ENCODE results near the gene PLXNB2.

Gene PLXNB2

DNA sequence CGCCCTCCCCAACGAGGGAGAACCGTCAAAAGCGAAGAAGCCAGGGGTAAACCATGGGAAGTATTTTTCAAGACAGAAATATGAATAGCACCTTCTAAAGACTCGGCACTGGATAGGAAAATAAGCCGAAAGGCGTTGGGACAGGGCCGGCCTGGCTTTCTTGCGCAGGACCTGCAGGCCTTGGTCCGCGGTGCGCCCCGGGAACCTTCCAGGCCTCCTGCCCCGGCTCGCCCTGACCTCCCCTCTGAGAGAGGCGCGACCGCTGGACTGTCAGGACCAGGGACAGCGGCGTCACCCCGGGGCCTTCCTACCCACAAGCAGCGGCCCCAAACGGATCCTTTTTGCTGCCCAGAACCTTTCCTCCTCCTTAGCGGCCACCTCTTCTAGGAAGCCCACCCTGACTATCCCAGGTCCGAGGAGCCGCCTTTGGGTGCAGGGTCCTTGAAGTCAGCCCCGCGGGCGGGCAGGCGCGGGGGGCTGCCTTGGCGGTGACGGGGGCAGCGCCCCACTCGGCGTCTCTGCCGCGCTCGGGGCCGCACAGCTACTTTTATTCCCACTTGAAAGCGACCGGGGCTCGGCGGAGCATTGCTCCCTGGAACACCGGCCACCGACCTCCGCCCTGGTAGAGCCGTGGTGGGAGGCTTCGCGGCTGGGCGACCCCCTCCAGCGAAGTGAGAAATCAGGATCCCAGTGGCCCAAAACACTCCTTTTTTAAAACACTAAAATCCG is 36.6 kb downstream of the PLXNB2 start:
- DNase-seq (ENCODE audit: low spot score) = peak; percentile 69
- H3K36me3 Mint-ChIP-seq (ENCODE audit: low read depth) = no peaks in the 10 kb centered on the region
- H3K27me3 Mint-ChIP-seq (ENCODE audit: low read depth) = peaks cover 19% of the 10 kb centered on the region
- H3K27ac Mint-ChIP-seq = no peak overlapping the region
- H3K4me3 Mint-ChIP-seq = peak overlapping the region; percentile 71
- H3K9me3 Mint-ChIP-seq = no peaks in the 10 kb centered on the region
- peaks cover 5% of the 10 kb centered on the region for H3K4me1 Mint-ChIP-seq (ENCODE audit: low read depth)

DNA sequence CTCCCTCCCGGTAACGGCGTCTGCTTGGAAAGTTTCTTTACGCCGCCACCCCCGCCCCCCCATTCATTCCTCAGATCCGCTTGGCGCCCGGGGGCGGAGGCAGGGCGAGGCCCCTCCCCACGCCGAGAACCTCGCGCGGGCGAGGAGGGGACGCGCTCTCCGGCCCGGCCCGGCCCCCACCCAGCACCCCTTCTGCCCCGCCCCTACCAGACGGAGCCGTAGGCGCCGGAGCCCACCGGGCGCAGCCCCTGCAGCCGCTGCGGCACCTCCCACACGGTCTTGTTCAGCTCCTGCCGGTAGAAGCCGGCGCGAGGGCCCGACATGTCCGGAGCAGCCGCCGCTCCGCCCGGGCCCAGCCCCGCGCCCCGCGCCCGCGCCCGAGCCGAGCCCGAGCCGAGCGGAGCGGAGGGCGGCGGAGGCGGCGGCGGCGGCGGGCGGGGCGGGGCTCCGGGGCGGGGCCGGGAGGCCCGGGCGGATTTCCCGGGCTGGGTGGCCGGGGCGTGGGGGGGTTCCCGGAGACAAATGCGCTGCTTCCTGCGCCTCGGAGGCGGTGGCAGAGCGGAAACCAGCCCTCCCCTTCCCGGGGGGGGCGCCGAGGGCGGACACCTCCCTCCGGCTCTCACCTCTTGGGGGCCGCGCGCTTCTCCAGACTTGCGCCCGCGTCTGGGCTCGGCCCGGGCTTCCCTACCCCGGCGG is 37.3 kb downstream of the PLXNB2 start, which contains the start of gene MAPK11:
TSS of gene MAPK11 (minus strand) at position 411 of the 696 bp plus-strand sequence. CDS start at position 323, 88 bp downstream.
- Mint-ChIP-seq H3K4me3 (peak within 1 kb of the TSS; percentile 71), H3K27ac (no peak within 1 kb of the TSS), H3K4me1 (ENCODE audit: low read depth) (peaks cover 5% of the 10 kb centered on the region), H3K36me3 (ENCODE audit: low read depth) (no peaks in the 10 kb centered on the region), H3K27me3 (ENCODE audit: low read depth) (peaks cover 19% of the 10 kb centered on the region), H3K9me3 (no peaks in the 10 kb centered on the region)
- DNase-seq (ENCODE audit: low spot score) = peak; percentile 79

DNA sequence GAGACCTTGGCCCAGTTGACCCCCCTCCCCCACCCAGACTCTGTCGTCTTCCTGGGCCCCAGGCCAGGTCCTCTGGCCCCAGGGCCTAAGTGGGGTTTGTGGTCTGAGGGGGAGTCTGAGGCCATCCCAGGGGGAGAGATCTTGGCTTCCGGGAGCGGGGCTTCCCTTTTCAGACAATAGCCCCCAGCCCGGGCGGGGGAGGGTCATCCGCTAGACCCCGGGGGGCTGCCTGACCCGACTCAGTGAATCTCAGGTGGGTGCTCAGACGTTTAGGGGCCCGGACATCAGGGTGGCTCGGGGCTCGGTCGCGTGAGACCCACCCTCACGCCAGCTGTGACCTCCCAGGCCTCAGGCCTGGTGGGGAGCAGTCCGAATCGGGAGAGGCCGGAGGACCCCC is 37.9 kb downstream of the PLXNB2 start:
- no peaks in the 10 kb centered on the region for H3K36me3 Mint-ChIP-seq (ENCODE audit: low read depth)
- no peaks in the 10 kb centered on the region for H3K9me3 Mint-ChIP-seq
- DNase-seq (ENCODE audit: low spot score) = no peak
- peaks cover 5% of the 10 kb centered on the region for H3K4me1 Mint-ChIP-seq (ENCODE audit: low read depth)
- peak overlapping the region; percentile 70 for H3K4me3 Mint-ChIP-seq
- H3K27me3 Mint-ChIP-seq (ENCODE audit: low read depth) = peaks cover 19% of the 10 kb centered on the region
- no peak overlapping the region for H3K27ac Mint-ChIP-seq

DNA sequence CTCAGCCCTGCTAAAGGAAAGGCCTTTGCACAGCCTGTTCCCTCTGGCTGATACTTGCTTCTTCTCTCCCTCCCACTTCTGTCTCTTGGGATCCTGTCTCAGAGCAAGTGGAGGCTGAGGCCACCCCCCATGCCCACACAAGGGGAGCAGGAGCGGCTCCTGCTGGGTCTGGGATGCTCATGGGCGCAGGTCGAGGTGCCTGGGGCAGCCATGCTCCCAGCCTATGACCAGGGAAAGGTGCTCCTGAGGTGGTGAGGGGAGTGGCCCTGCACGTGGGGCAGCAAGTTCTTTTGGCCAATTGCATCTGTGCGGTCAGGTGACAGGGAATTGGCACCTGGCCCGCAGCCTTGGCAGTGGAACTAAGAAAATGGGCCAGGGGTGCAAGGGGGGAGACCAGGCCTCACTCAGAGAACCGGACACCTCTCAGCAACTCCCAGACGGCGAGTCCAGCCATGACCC is 38.8 kb downstream of the PLXNB2 start:
- DNase-seq (ENCODE audit: low spot score) = no peak
- H3K36me3 Mint-ChIP-seq (ENCODE audit: low read depth) = no peaks in the 10 kb centered on the region
- H3K9me3 Mint-ChIP-seq = no peaks in the 10 kb centered on the region
- no peak overlapping the region for H3K27ac Mint-ChIP-seq
- H3K4me3 Mint-ChIP-seq = peak overlapping the region; percentile 36
- peaks cover 2% of the 10 kb centered on the region for H3K4me1 Mint-ChIP-seq (ENCODE audit: low read depth)
- H3K27me3 Mint-ChIP-seq (ENCODE audit: low read depth) = peaks cover 13% of the 10 kb centered on the region

DNA sequence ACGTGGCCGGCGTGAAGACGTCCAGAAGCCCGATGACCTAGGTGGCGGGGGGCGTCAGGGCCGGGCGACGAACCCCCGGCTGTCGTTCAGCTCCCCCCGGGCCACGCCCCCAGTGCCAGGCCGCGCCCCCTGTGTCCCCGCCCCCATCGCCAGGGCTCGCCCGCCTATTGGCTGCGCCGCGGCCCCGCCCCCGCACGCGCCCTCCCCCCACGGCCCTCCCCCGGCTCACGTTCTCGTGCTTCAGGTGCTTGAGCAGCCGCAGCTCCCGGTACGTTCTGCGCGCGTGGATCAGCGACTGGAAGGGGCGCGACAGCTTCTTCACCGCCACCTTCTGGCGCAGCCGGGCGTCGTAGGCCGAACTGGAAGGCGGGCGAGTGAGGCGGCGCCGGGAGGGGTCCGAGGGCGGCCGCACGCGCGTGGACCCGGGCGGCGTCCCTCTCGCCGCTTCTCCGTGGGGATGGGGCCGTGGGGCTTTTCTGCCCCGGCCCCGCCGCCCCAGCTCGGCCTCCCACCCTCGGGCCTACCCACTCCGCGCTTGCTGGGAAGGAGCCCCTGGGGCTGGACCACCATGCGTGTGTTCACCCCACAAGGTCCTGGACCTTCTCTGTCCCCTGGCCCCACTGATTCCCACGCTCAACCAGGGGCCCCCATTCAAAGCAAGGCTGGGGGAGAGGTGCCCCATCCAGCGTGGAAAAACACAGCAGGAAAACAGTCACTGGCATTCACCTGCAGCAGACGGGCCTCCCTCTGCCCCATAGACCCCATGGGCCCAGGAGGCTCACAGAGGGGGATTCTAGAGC is 39.7 kb downstream of the PLXNB2 start:
- Mint-ChIP-seq H3K9me3 (no peaks in the 10 kb centered on the region), H3K27ac (no peak overlapping the region), H3K4me1 (ENCODE audit: low read depth) (peaks cover under 1% of the 10 kb centered on the region), H3K27me3 (ENCODE audit: low read depth) (peaks cover 11% of the 10 kb centered on the region), H3K4me3 (no peak overlapping the region), H3K36me3 (ENCODE audit: low read depth) (no peaks in the 10 kb centered on the region)
- no peak for DNase-seq (ENCODE audit: low spot score)

DNA sequence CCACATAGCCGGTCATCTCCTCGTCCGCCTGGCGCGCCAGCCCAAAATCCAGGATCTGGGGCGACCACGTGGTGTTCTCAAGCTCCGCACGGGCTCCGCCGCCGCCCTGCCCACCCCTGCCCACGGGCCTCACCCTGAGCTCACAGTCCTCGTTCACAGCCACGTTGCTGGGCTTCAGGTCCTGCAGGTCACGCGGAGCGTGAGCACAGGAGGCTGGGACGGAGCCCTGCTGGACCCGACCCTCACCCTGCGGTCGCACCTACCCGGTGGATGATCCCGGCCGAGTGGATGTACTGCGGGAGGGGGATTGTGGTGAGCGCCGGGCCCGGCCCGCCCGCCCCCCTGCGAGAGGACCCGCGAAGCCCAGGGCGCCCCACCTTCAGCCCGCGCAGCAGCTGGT is 40.5 kb downstream of the PLXNB2 start:
- H3K27me3 Mint-ChIP-seq (ENCODE audit: low read depth) = peaks cover 14% of the 10 kb centered on the region
- no peaks in the 10 kb centered on the region for H3K9me3 Mint-ChIP-seq
- no peaks in the 10 kb centered on the region for H3K36me3 Mint-ChIP-seq (ENCODE audit: low read depth)
- no peak for DNase-seq (ENCODE audit: low spot score)
- no peak overlapping the region for H3K27ac Mint-ChIP-seq
- H3K4me1 Mint-ChIP-seq (ENCODE audit: low read depth) = peaks cover 4% of the 10 kb centered on the region
- no peak overlapping the region for H3K4me3 Mint-ChIP-seq

DNA sequence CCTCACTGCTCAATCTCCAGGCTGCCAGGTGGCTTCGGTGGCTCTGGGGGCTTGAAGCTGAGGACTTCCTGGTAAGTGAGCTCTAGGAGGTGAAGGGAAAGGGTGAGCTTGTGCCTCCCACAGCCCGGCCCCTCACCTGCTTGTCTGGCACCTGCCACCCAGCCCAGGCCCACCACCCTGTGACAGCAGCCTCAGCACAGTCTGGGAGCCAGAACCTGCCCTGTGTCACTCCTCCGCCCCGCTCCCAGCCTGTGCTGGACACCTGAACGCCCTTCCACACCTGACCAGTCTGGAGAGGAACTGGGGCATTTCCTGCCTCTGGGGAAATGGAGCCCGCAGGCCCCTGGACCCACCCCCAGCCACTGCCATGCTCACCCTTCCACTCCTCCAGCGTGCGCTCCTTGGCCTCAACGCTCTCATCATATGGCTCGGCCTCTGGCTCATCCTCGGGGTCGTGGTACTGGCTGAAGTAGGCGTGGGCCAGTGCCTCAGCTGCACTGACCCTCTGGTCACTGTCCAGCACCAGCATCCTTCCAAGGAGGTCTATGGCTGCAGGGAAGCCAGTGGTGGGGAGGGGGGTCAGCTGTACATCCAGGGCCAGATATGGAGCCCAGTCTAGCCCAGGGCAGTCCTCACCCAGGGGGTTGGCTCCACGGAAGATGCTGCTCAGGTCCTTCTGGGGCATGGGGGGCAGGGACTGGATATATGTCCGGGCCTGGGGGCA is 42.3 kb downstream of the PLXNB2 start:
- Mint-ChIP-seq H3K4me1 (ENCODE audit: low read depth) (peaks cover 5% of the 10 kb centered on the region), H3K27me3 (ENCODE audit: low read depth) (peaks cover 16% of the 10 kb centered on the region), H3K4me3 (no peak overlapping the region), H3K9me3 (no peaks in the 10 kb centered on the region), H3K36me3 (ENCODE audit: low read depth) (no peaks in the 10 kb centered on the region), H3K27ac (no peak overlapping the region)
- no peak for DNase-seq (ENCODE audit: low spot score)

DNA sequence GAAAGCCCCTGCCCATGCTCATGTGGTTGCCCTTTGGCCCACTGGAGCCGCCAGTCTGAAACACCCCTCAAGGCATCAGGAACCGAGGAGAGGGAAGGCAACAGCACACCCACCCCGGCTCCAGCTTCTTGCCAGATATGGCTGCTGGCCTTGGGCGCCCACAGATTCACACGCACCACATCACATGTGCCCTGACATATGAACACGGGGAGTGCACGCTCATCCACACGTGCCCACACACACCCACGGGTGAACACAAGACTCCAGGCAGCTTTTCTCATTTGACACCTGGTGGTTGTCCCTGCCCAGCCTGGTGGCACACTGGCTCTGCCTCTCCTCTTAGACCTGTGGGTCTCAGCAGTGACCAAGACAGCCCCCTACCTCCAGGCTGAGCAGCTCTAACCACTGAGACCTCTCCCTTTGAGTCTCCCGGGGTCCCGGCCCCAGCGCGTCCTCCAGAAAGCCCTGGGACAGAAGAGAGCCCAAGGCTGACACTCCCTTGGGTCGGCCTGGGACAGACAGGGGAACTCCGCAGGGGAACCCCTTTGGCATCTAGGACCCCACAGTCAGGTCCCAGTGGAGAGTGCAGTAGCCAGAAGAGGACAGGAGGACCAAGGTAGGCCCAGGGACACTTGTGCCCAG is 43.2 kb downstream of the PLXNB2 start:
- H3K27ac Mint-ChIP-seq = no peak overlapping the region
- H3K4me1 Mint-ChIP-seq (ENCODE audit: low read depth) = peaks cover 5% of the 10 kb centered on the region
- no peaks in the 10 kb centered on the region for H3K36me3 Mint-ChIP-seq (ENCODE audit: low read depth)
- H3K9me3 Mint-ChIP-seq = no peaks in the 10 kb centered on the region
- H3K27me3 Mint-ChIP-seq (ENCODE audit: low read depth) = peaks cover 16% of the 10 kb centered on the region
- H3K4me3 Mint-ChIP-seq = no peak overlapping the region
- no peak for DNase-seq (ENCODE audit: low spot score)

DNA sequence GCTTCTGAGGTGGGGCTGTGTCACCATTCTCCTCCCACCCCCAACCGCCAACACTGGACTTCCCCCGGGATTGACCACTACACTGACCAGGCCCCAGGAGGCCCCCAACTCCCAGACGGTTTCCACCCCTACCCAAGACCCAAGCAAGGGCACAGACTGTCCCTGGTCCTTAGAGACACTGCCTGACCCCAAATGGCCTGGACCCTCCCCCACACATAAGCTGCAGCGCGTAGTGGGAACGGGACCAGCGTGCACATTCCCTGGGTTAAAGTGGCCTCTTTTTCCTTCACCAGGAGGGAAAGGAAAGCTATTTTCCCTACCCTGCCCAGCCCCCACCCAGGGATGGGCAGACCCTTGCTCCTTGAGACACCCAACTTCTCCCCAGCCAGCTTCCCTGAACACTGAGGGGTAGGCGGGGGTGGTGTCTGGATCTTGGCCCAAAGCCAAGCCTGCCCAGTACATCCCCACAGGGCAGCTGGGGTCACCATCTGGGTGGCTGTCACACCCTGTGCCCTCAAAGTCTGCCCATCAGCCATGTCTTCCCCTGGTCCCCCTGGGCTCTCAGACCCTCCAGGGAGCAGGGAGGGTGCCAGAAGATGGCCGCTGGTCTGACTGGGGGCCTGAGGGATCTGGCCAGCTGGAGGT is 44.4 kb downstream of the PLXNB2 start:
- Mint-ChIP-seq H3K27ac (no peak overlapping the region), H3K36me3 (ENCODE audit: low read depth) (no peaks in the 10 kb centered on the region), H3K27me3 (ENCODE audit: low read depth) (peaks cover 15% of the 10 kb centered on the region), H3K4me1 (ENCODE audit: low read depth) (peaks cover 5% of the 10 kb centered on the region), H3K4me3 (no peak overlapping the region), H3K9me3 (no peaks in the 10 kb centered on the region)
- no peak for DNase-seq (ENCODE audit: low spot score)

DNA sequence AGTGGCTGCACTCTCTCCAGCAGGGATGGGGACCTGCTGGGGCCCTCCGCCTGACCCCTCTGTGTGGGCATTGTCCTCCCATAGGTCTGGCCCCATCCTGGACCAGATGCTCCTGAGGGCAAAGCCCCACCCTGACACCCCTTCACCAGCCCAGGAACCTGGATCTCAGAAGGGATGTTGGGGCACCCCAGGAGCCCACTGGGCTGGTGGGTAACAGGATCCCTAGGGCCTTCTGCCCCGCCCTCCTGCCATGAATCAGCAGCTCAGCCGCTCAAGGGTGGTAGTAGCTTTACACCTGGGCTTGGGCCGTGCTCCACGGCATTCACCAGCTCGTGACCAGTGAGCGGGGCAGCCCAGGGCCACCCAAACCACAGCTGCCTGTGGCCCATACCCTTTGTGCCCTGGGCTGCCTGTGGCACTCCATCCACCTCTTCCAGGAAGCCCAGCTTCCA is 45.0 kb downstream of the PLXNB2 start:
- H3K36me3 Mint-ChIP-seq (ENCODE audit: low read depth) = no peaks in the 10 kb centered on the region
- H3K9me3 Mint-ChIP-seq = no peaks in the 10 kb centered on the region
- H3K4me1 Mint-ChIP-seq (ENCODE audit: low read depth) = peaks cover 5% of the 10 kb centered on the region
- DNase-seq (ENCODE audit: low spot score) = no peak
- peak overlapping the region; percentile 66 for H3K4me3 Mint-ChIP-seq
- H3K27ac Mint-ChIP-seq = no peak overlapping the region
- peaks cover 14% of the 10 kb centered on the region for H3K27me3 Mint-ChIP-seq (ENCODE audit: low read depth)

DNA sequence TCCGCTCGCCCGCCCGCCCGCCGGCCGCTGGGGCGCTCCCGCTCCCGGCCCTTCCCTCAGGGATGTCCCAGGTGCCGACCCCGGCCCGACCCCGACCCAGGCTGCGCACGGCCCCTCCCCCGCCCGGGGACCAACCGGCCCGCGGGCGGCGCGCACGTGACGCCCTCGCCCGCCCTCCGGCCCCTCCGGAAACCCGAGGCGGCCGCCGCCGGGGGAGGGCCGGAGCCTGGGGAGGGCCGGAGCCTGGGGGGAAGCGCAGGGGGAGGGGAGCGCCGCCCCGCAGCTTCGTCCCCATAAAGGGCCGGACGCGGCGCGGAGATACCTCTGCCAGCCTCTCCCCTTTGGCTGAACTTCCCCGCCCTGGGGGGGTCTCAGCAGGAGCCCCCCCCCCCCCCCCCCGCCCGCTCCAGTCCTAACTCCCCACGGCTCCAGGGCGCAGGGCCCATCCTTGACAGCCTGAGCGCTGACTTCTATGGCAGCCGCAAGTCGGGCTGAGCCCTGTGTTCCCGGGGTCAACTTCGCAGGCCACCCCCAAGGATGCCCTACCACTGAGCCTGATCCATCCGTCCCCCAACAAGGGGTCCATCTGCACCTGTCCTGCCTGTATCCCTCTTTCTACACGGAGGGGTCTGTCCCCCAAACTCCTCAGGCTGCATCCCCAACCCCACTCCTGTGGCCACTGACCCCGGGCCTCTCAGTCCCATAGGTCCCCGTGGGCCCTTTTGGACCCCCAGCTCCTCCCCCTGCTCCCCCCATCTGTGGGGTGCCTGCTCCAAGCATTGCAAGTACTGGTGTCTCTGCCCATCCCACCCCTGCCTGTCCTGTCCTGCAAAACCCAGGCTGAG is 45.6 kb downstream of the PLXNB2 start, which contains the start of gene MAPK12:
TSS of gene MAPK12 (minus strand) at position 69 of the 845 bp plus-strand sequence. CDS start 174 bp downstream, outside the sequence.
- H3K4me3 Mint-ChIP-seq = peak within 1 kb of the TSS; percentile 66
- no peak within 1 kb of the TSS for H3K27ac Mint-ChIP-seq
- H3K4me1 Mint-ChIP-seq (ENCODE audit: low read depth) = peaks cover 5% of the 10 kb centered on the region
- DNase-seq (ENCODE audit: low spot score) = no peak
- peaks cover 14% of the 10 kb centered on the region for H3K27me3 Mint-ChIP-seq (ENCODE audit: low read depth)
- no peaks in the 10 kb centered on the region for H3K36me3 Mint-ChIP-seq (ENCODE audit: low read depth)
- no peaks in the 10 kb centered on the region for H3K9me3 Mint-ChIP-seq

Data from T-helper 2 cell treated with Interferon-gamma antibody and Interleukin-4, amounts not matched to agents 5 μg/mL and 100 μg/mL, for 36 hours (primary cell).